Measurements from ENCODE around the gene RICTOR.

- no peak for TF ChIP-seq CTCF (IDR thresholded peaks at IDR 0.05)
- no peak for TF ChIP-seq EZH2phosphoT487 (IDR thresholded peaks at IDR 0.05)
- no peak for TF ChIP-seq EZH2 (IDR thresholded peaks at IDR 0.05)
Measured at GRCh38 chr5:38927470-38927869, 146.7 kb downstream of the RICTOR start.

All from neural progenitor cell (in vitro differentiated cells).